ENCODE data around the gene COA1. TPM values are rescaled to one million over a fixed set of nuclear protein-coding genes. Genes with fewer than 3 reads are reported as not detected.

Gene COA1
- polyA plus RNA-seq, 1 experiment, result 22.4 TPM

DNA sequence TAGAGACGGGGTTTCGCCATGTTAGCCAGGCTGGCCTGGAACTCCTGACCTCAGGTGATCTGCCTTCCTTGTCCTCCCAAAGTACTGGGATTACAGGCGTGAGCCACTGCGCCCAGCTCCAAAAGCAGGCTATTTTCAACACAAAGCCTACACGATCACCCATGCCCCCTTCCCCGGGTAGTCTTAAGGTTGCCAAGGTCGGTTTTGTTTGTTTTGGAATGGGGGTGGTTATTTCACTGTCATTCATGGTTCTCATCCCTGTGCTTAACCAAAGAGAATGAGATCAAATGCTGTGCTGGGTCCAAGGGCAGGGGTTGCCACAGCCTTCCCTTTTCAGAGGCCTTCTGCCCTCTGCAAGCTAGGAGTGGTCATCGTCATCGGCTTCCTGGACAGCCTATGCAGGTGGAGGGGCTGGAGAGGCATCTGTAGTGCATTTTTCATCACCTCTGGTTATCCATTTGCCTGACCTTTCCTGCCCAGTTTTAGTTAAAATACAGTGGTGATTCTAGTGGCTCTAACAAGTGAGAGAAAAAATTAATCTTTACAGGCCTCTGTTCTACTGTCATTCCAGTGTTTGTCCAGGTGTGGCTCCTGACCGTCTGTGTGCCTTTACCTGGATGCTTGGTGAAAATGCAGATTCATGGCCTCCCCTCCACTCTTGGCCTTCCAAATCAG lies 40.6 kb upstream of the COA1 start:
- no peak for DNase-seq (ENCODE audit: low read depth, low spot score)
- Histone ChIP-seq H3K4me3 (ENCODE audit: low read depth, low read length) (no peak overlapping the region), H3K27ac (ENCODE audit: low read depth, low read length) (no peak overlapping the region), H3K9me3 (ENCODE audit: control insufficient read depth, insufficient read depth, low read length) (no peaks in the 10 kb centered on the region), H3K27me3 (ENCODE audit: control insufficient read depth, insufficient read depth, low read length) (no peaks in the 10 kb centered on the region)
- TF ChIP-seq, protein P1, sequence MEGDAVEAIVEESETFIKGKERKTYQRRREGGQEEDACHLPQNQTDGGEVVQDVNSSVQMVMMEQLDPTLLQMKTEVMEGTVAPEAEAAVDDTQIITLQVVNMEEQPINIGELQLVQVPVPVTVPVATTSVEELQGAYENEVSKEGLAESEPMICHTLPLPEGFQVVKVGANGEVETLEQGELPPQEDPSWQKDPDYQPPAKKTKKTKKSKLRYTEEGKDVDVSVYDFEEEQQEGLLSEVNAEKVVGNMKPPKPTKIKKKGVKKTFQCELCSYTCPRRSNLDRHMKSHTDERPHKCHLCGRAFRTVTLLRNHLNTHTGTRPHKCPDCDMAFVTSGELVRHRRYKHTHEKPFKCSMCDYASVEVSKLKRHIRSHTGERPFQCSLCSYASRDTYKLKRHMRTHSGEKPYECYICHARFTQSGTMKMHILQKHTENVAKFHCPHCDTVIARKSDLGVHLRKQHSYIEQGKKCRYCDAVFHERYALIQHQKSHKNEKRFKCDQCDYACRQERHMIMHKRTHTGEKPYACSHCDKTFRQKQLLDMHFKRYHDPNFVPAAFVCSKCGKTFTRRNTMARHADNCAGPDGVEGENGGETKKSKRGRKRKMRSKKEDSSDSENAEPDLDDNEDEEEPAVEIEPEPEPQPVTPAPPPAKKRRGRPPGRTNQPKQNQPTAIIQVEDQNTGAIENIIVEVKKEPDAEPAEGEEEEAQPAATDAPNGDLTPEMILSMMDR (IDR thresholded peaks at IDR 0.05; ENCODE audit: low read depth, low read length), result no peak
- ChIA-PET POLR2A (no interaction called here), CTCF (no interaction called here)

- CTCF ChIA-PET, result no interaction called here
- POLR2A ChIA-PET, result no interaction called here
Observed at GRCh38 chr7:43769281-43769680, 40.0 kb upstream of the COA1 start.

DNA sequence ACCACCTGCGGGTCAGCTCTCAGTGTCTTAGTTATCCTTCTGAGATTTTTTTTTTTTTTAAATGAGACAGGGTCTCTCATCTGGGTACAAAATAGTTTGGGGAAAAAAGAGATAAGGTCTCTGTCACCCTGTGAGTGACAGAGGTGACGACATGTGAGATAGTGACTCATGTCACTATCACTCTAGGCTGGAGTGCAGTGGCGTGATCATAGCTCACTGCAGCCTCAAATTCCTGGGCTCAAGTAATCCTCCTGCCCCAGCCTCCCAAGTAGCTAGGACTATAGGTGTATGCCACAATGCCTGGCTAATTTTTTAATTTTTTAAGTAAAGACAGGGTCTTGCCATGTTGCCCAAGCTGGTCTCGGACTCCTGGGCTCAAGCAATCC lies 39.6 kb upstream of the COA1 start:
- POLR2A ChIA-PET, result interaction anchor here (0.6 kb wide), 1 partner anchor 161 kb away, joined by 3 read pairs; no protein-coding TSS in a partner anchor
- H3K27me3 ChIP-seq (ENCODE audit: control insufficient read depth, insufficient read depth, low read length), result no peaks in the 10 kb centered on the region
- no peak overlapping the region for H3K4me3 ChIP-seq (ENCODE audit: low read depth, low read length)
- no peak overlapping the region for H3K27ac ChIP-seq (ENCODE audit: low read depth, low read length)
- CTCF ChIA-PET, result no interaction called here
- TF ChIP-seq, protein P1 (IDR thresholded peaks at IDR 0.05; ENCODE audit: low read depth, low read length), result no peak
- DNase-seq (ENCODE audit: low read depth, low spot score), result no peak
- H3K9me3 ChIP-seq (ENCODE audit: control insufficient read depth, insufficient read depth, low read length), result no peaks in the 10 kb centered on the region

More at GRCh38 chr7:43769281-43769680, 40.0 kb upstream of the COA1 start:
- H3K27me3 ChIP-seq (ENCODE audit: control insufficient read depth, insufficient read depth, low read length), result no peaks in the 10 kb centered on the region
- no peaks in the 10 kb centered on the region for H3K9me3 ChIP-seq (ENCODE audit: control insufficient read depth, insufficient read depth, low read length)
- TF ChIP-seq, protein P1 (IDR thresholded peaks at IDR 0.05; ENCODE audit: low read depth, low read length), result no peak
- no peak overlapping the region for H3K4me3 ChIP-seq (ENCODE audit: low read depth, low read length)
- H3K27ac ChIP-seq (ENCODE audit: low read depth, low read length), result no peak overlapping the region
- DNase-seq (ENCODE audit: low read depth, low spot score), result no peak

- TF ChIP-seq, protein P1 (IDR thresholded peaks at IDR 0.05; ENCODE audit: low read depth, low read length), result no peak
- ChIA-PET CTCF (interaction anchor here (0.7 kb wide), 1 partner anchor 13 kb away, joined by 3 read pairs; no protein-coding TSS in a partner anchor), POLR2A (interaction anchor here (0.6 kb wide), 1 partner anchor 162 kb away, joined by 3 read pairs; no protein-coding TSS in a partner anchor)
- Histone ChIP-seq H3K4me3 (ENCODE audit: low read depth, low read length) (no peak overlapping the region), H3K9me3 (ENCODE audit: control insufficient read depth, insufficient read depth, low read length) (no peaks in the 10 kb centered on the region), H3K27ac (ENCODE audit: low read depth, low read length) (no peak overlapping the region), H3K27me3 (ENCODE audit: control insufficient read depth, insufficient read depth, low read length) (no peaks in the 10 kb centered on the region)
- DNase-seq (ENCODE audit: low read depth, low spot score), result no peak
Observed at GRCh38 chr7:43768201-43768886, 39.0 kb upstream of the COA1 start.

DNA sequence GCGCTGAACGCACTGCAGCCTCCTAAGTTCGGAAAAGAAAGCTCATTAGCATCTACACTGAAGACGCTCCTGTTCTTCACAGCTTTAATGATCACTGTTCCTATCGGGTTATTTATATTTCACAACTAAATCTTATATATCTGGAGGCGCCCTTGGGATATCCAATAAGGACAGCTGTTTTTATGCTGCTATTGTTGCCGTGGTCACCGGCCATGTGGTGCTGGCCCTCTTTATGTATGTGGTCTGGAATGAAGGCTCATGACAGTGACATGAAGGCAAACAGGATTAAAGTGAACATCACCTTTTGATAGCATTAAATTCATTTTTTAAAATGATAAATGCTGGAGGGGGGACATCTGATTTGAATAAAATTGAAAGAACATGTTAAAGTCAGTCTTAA lies 38.0 kb upstream of the COA1 start:
- CTCF ChIA-PET, result interaction anchor here (1.1 kb wide), 1 partner anchor 72 kb away, joined by 3 read pairs; no protein-coding TSS in a partner anchor
- Histone ChIP-seq H3K9me3 (ENCODE audit: control insufficient read depth, insufficient read depth, low read length) (no peaks in the 10 kb centered on the region), H3K27ac (ENCODE audit: low read depth, low read length) (no peak overlapping the region), H3K27me3 (ENCODE audit: control insufficient read depth, insufficient read depth, low read length) (no peaks in the 10 kb centered on the region), H3K4me3 (ENCODE audit: low read depth, low read length) (no peak overlapping the region)
- DNase-seq (ENCODE audit: low read depth, low spot score), result no peak
- TF ChIP-seq, protein P1 (IDR thresholded peaks at IDR 0.05; ENCODE audit: low read depth, low read length), result no peak
- POLR2A ChIA-PET, result no interaction called here

Measured in AG04450 (cell line).